Measurements from ENCODE around the gene SOX1. TPM values are rescaled to one million over a fixed set of nuclear protein-coding genes. Genes with fewer than 3 reads are reported as not detected.

The SOX1 gene
- total and polyA plus RNA-seq, 2 of the 13 experiments (the other 11 are each of a cell fraction or from before 2014, with no cell fraction given), result not detected

DNA sequence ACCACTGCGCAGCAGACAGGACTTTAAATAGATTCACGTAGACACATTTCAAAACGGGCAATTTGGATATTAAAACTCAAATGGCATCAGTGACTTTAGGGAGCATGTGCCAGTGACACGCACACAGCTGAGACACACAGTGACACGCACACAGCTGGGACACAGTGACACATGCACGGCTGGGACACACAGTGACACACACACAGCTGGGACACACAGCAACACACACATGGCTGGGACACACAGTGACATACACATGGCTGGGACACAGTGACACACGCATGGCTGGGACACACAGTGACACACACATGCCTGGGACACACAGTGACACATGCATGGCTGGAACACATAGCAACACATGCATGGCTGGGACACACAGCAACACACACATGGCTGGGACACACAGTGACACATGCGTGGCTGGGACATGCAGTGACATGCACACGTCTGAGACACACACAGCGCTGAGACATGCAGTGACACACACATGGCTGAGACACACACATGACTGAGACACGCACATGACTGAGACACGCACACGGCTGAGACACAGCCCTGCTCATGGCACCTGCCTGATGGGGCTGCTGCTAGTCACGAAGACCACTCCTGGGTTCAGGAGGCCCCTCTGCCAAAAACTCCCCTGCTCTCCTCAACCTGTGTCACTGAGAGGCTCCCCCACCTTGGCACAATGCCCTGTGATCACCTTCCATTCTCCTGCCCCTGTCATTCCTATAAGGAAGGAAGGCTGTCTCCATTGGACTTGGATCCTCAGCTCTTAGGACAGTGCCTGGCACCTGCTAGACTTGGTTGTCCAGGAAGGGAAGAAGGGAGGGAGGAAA, 52.5 kb downstream of the SOX1 start:
- H3K4me3 ChIP-seq (replicated peaks in 1 of 3; ENCODE audit: insufficient read depth in 1 of 3, low read depth in 2 of 3, low read length in 3 of 3), result no peak overlapping the region
- 29% methylated on average over 4 of the region's 14 CpGs for WGBS (ENCODE audit: low lambda C conversion rate)
- no peak overlapping the region for H3K9ac ChIP-seq (ENCODE audit: insufficient read depth, low read depth, low read length)
- H3K9me3 ChIP-seq (ENCODE audit: low read length), result no peaks in the 10 kb centered on the region
- ChIA-PET CTCF (ENCODE audit: low intra/inter-chr PET ratio, low total read pairs) (no interaction called here), POLR2A (no interaction called here)
- DNase-seq (ENCODE audit: low spot score) (no peak), FAIRE-seq (no peak), ATAC-seq (no peak)
- H3K36me3 ChIP-seq (replicated peaks in 1 of 2; ENCODE audit: control insufficient read depth in 1 of 2, insufficient read depth in 2 of 2, low read length in 2 of 2), result no peaks in the 10 kb centered on the region
- H3K4me1 ChIP-seq (ENCODE audit: insufficient read depth, low read length), result no peaks in the 10 kb centered on the region
- BruUV-seq (replicated peaks), result no TSS peak
- in situ Hi-C loops (cut with HindIII; ENCODE audit: extremely low pct_ligation_motif_present, low pct_unique_long_range_greater_than_20kb) (no loop called here), intact Hi-C loops (cut with micrococcal nuclease; ENCODE audit: unreplicated experiment) (no loop called here)
- H4K20me1 ChIP-seq (ENCODE audit: insufficient read depth, low read length), result no peaks in the 10 kb centered on the region
- TF ChIP-seq CREB1 (IDR thresholded peaks at IDR 0.05) (0 out of 2 replicates have a peak, but pooled peaks have one; percentile 4), CREB1 (CRISPR knock-in tag; IDR thresholded peaks at IDR 0.05) (no peak), ZNF235 (CRISPR knock-in tag; IDR thresholded peaks at IDR 0.05; ENCODE audit: borderline replicate concordance) (no peak), SP2 (CRISPR knock-in tag; IDR thresholded peaks at IDR 0.05) (no peak), ZNF12 (CRISPR knock-in tag; IDR thresholded peaks at IDR 0.05) (no peak), ZNF839 (CRISPR knock-in tag; IDR thresholded peaks at IDR 0.05; ENCODE audit: borderline replicate concordance) (no peak)
- TF ChIP-seq, protein P1, sequence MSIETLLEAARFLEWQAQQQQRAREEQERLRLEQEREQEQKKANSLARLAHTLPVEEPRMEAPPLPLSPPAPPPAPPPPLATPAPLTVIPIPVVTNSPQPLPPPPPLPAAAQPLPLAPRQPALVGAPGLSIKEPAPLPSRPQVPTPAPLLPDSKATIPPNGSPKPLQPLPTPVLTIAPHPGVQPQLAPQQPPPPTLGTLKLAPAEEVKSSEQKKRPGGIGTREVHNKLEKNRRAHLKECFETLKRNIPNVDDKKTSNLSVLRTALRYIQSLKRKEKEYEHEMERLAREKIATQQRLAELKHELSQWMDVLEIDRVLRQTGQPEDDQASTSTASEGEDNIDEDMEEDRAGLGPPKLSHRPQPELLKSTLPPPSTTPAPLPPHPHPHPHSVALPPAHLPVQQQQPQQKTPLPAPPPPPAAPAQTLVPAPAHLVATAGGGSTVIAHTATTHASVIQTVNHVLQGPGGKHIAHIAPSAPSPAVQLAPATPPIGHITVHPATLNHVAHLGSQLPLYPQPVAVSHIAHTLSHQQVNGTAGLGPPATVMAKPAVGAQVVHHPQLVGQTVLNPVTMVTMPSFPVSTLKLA (IDR thresholded peaks at IDR 0.05), result peak; percentile 92
- H3K4me2 ChIP-seq (ENCODE audit: low read depth, low read length), result no peak overlapping the region
- no peak overlapping the region for H2AFZ ChIP-seq (ENCODE audit: low read length)
- H3K79me2 ChIP-seq (ENCODE audit: insufficient read depth, low read length), result no peaks in the 10 kb centered on the region
- H3K27ac ChIP-seq (ENCODE audit: extremely low read length, insufficient read depth, low read length), result no peak overlapping the region
- H3K27me3 ChIP-seq (ENCODE audit: control insufficient read depth in 1 of 2, insufficient read depth in 2 of 2, low read length in 2 of 2), result peaks cover 7 to 66% of the 10 kb centered on the region in 2 experiments

DNA sequence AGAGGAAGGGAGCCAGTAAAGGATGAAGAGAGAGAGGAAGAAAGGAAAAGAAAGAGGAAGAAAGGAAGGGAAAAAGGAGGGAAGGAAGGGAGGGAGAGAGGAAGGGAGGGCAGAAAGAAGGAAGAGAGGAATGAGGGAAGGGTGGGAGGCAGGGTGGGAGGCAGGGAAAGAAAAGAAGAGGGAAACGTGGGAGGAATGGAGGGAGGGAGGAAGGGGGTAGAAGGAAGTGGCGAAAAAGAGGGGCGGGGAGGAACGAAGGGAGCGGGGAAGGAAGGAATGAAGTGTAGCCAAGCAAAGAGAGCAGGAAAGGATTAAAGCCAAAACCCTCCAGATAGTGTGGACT, 53.1 kb downstream of the SOX1 start:
- H3K9me3 ChIP-seq (ENCODE audit: low read length), result no peaks in the 10 kb centered on the region
- BruUV-seq (replicated peaks), result no TSS peak
- no peak for ATAC-seq
- POLR2A ChIA-PET, result no interaction called here
- H3K4me1 ChIP-seq (ENCODE audit: insufficient read depth, low read length), result no peaks in the 10 kb centered on the region
- 3% methylated on average over 5 of the region's 5 CpGs for WGBS (ENCODE audit: low lambda C conversion rate)
- H2AFZ ChIP-seq (ENCODE audit: low read length), result no peak overlapping the region
- no peaks in the 10 kb centered on the region for H3K79me2 ChIP-seq (ENCODE audit: insufficient read depth, low read length)
- CTCF ChIA-PET (ENCODE audit: low intra/inter-chr PET ratio, low total read pairs), result no interaction called here
- FAIRE-seq, result no peak
- H3K9ac ChIP-seq (ENCODE audit: insufficient read depth, low read depth, low read length), result no peak overlapping the region
- H3K27me3 ChIP-seq (ENCODE audit: control insufficient read depth in 1 of 2, insufficient read depth in 2 of 2, low read length in 2 of 2), result peaks cover 8 to 63% of the 10 kb centered on the region in 2 experiments
- H4K20me1 ChIP-seq (ENCODE audit: insufficient read depth, low read length), result no peaks in the 10 kb centered on the region
- in situ Hi-C loops (cut with HindIII; ENCODE audit: extremely low pct_ligation_motif_present, low pct_unique_long_range_greater_than_20kb) (no loop called here), intact Hi-C loops (cut with micrococcal nuclease; ENCODE audit: unreplicated experiment) (no loop called here)
- H3K27ac ChIP-seq (ENCODE audit: extremely low read length, insufficient read depth, low read length), result no peak overlapping the region
- no peaks in the 10 kb centered on the region for H3K36me3 ChIP-seq (replicated peaks in 1 of 2; ENCODE audit: control insufficient read depth in 1 of 2, insufficient read depth in 2 of 2, low read length in 2 of 2)
- no peak overlapping the region for H3K4me2 ChIP-seq (ENCODE audit: low read depth, low read length)
- DNase-seq (ENCODE audit: low spot score), result no peak
- no peak overlapping the region for H3K4me3 ChIP-seq (replicated peaks in 1 of 3; ENCODE audit: insufficient read depth in 1 of 3, low read depth in 2 of 3, low read length in 3 of 3)
- TF ChIP-seq SNAI1 (CRISPR knock-in tag; IDR thresholded peaks at IDR 0.05; ENCODE audit: borderline replicate concordance) (no peak), ZNF331 (CRISPR knock-in tag; IDR thresholded peaks at IDR 0.05) (no peak), ZNF558 (CRISPR knock-in tag; IDR thresholded peaks at IDR 0.05; ENCODE audit: borderline replicate concordance) (no peak), RFXAP (CRISPR knock-in tag; IDR thresholded peaks at IDR 0.05; ENCODE audit: borderline replicate concordance) (no peak), SNRNP70 (IDR thresholded peaks at IDR 0.05; ENCODE audit: low read depth, low read length) (no peak), ZNF570 (CRISPR knock-in tag; IDR thresholded peaks at IDR 0.05; ENCODE audit: borderline replicate concordance) (no peak), SRSF1 (optimal IDR thresholded peaks at IDR 0.05; ENCODE audit: low read depth, low read length) (no peak), DR1 (CRISPR knock-in tag; IDR thresholded peaks at IDR 0.05) (no peak), KAT8 (CRISPR knock-in tag; IDR thresholded peaks at IDR 0.05) (no peak), CREM (IDR thresholded peaks at IDR 0.05) (no peak), CREM (CRISPR knock-in tag; IDR thresholded peaks at IDR 0.05) (no peak)
